Suprapubic skin (tissue), 4 donors: ENCODE results near the gene EPGN. TPM values are rescaled to one million over a fixed set of nuclear protein-coding genes. Genes with fewer than 3 reads are reported as not detected.

Experiments used
- DNase-seq, 2 donors: peaks; one replicate each; pipeline ENCODE4 v3.0.0-alpha.2; 2019; ENCODE audit warnings: low spot score in 2 of 2
- H3K27ac ChIP-seq: fragments of 200-600 bp; sonication (generic); one replicate; pipeline ENCODE4 v1.5.1; 2019
- H3K27me3 ChIP-seq: fragments of 200-600 bp; sonication (generic); one replicate; pipeline ENCODE4 v1.5.1; 2019
- H3K36me3 ChIP-seq: fragments of 200-600 bp; sonication (generic); one replicate; pipeline ENCODE4 v1.5.1; 2019
- H3K4me1 ChIP-seq: fragments of 200-600 bp; sonication (generic); one replicate; pipeline ENCODE4 v1.5.1; 2019
- H3K4me3 ChIP-seq: fragments of 200-600 bp; sonication (generic); one replicate; pipeline ENCODE4 v1.5.1; 2019; ENCODE audit warnings: mild to moderate bottlenecking
- H3K9me3 ChIP-seq: fragments of 200-600 bp; sonication (generic); one replicate; pipeline ENCODE4 v1.5.1; 2019
- EP300 ChIP-seq: sonication (generic); formaldehyde crosslinking; IDR thresholded peaks from one replicate; pipeline ENCODE4 v1.6.1; 2017; ENCODE audit warnings: antibody characterized with exemption
- POLR2A ChIP-seq, 2 donors: fragments of 450-650 bp; IDR thresholded peaks; one replicate each; pipeline ENCODE4 v1.6.1; 2017; ENCODE audit warnings: antibody characterized with exemption in 2 of 2, mild to moderate bottlenecking in 2 of 2, moderate library complexity in 2 of 2
- POLR2AphosphoS5 ChIP-seq, 3 donors: sonication (generic); formaldehyde crosslinking; IDR thresholded peaks; one replicate each; pipeline ENCODE4 v1.6.1; 2017; ENCODE audit warnings: antibody characterized with exemption in 3 of 3
- WGBS: methylation state at CpG from one replicate; pipeline ENCODE4 v1.1.5; 2018; 5-methylcytosine and 5-hydroxymethylcytosine counted together
- total RNA-seq, 4 donors: library from RNA; depleted of rRNA; stranded (reverse); fragments of >200 nt; gene quantifications; one replicate each; pipeline ENCODE4 v1.1.0, GENCODE V29; 2016
- TF ChIP-seq, protein P1 (sequence below), 2 donors: fragments of 200-600 bp in 1 of 2; fragments of 450-650 bp in 1 of 2; sonication (generic) in 1 of 2; IDR thresholded peaks; one replicate each; pipeline ENCODE4 v1.5.1; 2016 to 2019; ENCODE audit warnings: antibody characterized with exemption in 2 of 2, mild to moderate bottlenecking in 1 of 2, moderate library complexity in 1 of 2

EPGN gene
- total RNA-seq, 4 donors from 2014 or later: 8.8 to 28.2 (median 16.5) TPM

- H3K27me3 ChIP-seq: no peaks in the 10 kb centered on the region
- H3K4me1 ChIP-seq: no peaks in the 10 kb centered on the region
- H3K9me3 ChIP-seq: no peaks in the 10 kb centered on the region
- no peak overlapping the region for H3K4me3 ChIP-seq
- WGBS: 79% methylated on average over 1 of the region's 1 CpG
- no peak for DNase-seq
- TF ChIP-seq EP300 (no peak), POLR2A (IDR thresholded peaks at IDR 0.05) (no peak), POLR2AphosphoS5 (IDR thresholded peaks at IDR 0.05) (no peak)
- TF ChIP-seq, protein P1, sequence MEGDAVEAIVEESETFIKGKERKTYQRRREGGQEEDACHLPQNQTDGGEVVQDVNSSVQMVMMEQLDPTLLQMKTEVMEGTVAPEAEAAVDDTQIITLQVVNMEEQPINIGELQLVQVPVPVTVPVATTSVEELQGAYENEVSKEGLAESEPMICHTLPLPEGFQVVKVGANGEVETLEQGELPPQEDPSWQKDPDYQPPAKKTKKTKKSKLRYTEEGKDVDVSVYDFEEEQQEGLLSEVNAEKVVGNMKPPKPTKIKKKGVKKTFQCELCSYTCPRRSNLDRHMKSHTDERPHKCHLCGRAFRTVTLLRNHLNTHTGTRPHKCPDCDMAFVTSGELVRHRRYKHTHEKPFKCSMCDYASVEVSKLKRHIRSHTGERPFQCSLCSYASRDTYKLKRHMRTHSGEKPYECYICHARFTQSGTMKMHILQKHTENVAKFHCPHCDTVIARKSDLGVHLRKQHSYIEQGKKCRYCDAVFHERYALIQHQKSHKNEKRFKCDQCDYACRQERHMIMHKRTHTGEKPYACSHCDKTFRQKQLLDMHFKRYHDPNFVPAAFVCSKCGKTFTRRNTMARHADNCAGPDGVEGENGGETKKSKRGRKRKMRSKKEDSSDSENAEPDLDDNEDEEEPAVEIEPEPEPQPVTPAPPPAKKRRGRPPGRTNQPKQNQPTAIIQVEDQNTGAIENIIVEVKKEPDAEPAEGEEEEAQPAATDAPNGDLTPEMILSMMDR (IDR thresholded peaks at IDR 0.05): no peak
- H3K27ac ChIP-seq: no peak overlapping the region
- no peaks in the 10 kb centered on the region for H3K36me3 ChIP-seq
These were observed 20.2 kb downstream of the EPGN start for GRCh38 chr4:74328501-74328900.

GRCh38 chr4:74329307-74329706, 21.0 kb downstream of the EPGN start:
- DNase-seq: no peak
- Histone ChIP-seq H3K4me3 (no peak overlapping the region), H3K4me1 (no peaks in the 10 kb centered on the region), H3K27me3 (no peaks in the 10 kb centered on the region), H3K36me3 (no peaks in the 10 kb centered on the region), H3K27ac (no peak overlapping the region), H3K9me3 (no peaks in the 10 kb centered on the region)
- TF ChIP-seq POLR2A (IDR thresholded peaks at IDR 0.05): no peak
- TF ChIP-seq, protein P1 (IDR thresholded peaks at IDR 0.05): no peak

DNA sequence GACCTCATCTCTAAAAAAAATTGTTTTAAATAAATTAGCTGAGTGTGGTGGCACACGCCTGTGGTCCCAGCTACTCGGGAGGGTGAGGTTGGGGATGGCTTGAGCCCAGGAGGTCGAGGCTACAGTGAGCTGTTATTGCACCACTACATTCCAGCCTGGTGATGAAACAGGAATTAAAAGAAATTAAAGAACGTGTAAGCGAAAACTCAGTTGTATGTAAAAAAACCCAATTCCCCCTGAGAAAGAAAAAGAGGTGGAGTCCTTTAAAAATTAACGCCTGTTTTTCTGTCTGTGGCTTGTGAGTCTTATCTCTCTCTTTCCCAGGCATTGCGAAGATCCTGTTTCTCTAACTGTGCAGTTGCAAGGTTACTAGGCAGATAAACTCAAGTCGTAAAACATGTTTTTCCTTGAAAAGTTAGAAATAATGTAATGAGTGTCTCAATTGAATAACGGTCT, 22.1 kb downstream of the EPGN start:
- Histone ChIP-seq H3K4me1 (no peaks in the 10 kb centered on the region), H3K4me3 (no peak overlapping the region), H3K27me3 (no peaks in the 10 kb centered on the region), H3K9me3 (no peaks in the 10 kb centered on the region), H3K27ac (no peak overlapping the region), H3K36me3 (no peaks in the 10 kb centered on the region)
- TF ChIP-seq, protein P1 (IDR thresholded peaks at IDR 0.05): no peak
- TF ChIP-seq POLR2A (IDR thresholded peaks at IDR 0.05) (no peak), POLR2AphosphoS5 (IDR thresholded peaks at IDR 0.05) (no peak)
- WGBS: 73% methylated on average over 9 of the region's 9 CpGs
- no peak for DNase-seq

- no peaks in the 10 kb centered on the region for H3K4me1 ChIP-seq
- H3K27ac ChIP-seq: no peak overlapping the region
- H3K9me3 ChIP-seq: no peaks in the 10 kb centered on the region
- TF ChIP-seq EP300 (no peak), POLR2AphosphoS5 (IDR thresholded peaks at IDR 0.05) (no peak), POLR2A (IDR thresholded peaks at IDR 0.05) (no peak)
- TF ChIP-seq, protein P1 (IDR thresholded peaks at IDR 0.05): no peak
- no peak overlapping the region for H3K4me3 ChIP-seq
- DNase-seq: no peak
- H3K36me3 ChIP-seq: no peaks in the 10 kb centered on the region
- H3K27me3 ChIP-seq: no peaks in the 10 kb centered on the region
- 62% methylated on average over 2 of the region's 2 CpGs for WGBS
These were observed 23.0 kb downstream of the EPGN start for GRCh38 chr4:74331252-74331651.

DNA sequence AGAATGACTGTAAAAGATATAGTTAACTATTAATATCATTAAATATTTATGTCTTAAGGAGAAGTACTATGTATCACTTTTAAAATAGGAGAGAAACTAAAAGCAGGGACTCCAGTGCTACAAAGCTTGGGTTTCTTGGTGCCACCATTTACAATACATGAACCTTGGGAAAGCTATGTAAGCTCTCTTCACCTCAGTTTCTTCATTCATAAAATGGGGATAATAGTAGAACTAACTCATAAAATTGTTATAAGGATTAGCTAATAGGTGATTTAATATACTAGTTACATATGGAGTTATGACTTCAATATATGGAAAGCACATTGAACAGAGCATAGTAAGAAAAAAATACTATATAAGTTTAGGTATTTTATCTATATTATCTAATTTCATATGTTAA, 23.7 kb downstream of the EPGN start:
- Histone ChIP-seq H3K4me1 (no peaks in the 10 kb centered on the region), H3K27me3 (no peaks in the 10 kb centered on the region), H3K9me3 (no peaks in the 10 kb centered on the region), H3K27ac (no peak overlapping the region), H3K4me3 (no peak overlapping the region), H3K36me3 (no peaks in the 10 kb centered on the region)
- DNase-seq: no peak
- TF ChIP-seq, protein P1 (IDR thresholded peaks at IDR 0.05): no peak
- no peak for TF ChIP-seq POLR2A (IDR thresholded peaks at IDR 0.05)
- no peak for TF ChIP-seq POLR2AphosphoS5 (IDR thresholded peaks at IDR 0.05)
- TF ChIP-seq EP300: no peak
